Osteocyte (in vitro differentiated cells): ENCODE measurements around the gene CTXND1. TPM values are rescaled to one million over a fixed set of nuclear protein-coding genes. Genes with fewer than 3 reads are reported as not detected.

Experiments
- DNase-seq: peaks from one replicate; pipeline ENCODE4 v3.0.0; 2021; ENCODE audit warnings: mixed read lengths; ENCODE audit not compliant: unreplicated experiment; ENCODE audit errors: extremely low spot score
- H3K27ac Mint-ChIP-seq: one replicate; pipeline ENCODE4 v1.8.0; 2021; ENCODE audit warnings: mild to moderate bottlenecking, mixed read lengths; ENCODE audit not compliant: unreplicated experiment
- H3K27me3 Mint-ChIP-seq: one replicate; pipeline ENCODE4 v1.8.0; 2021; ENCODE audit warnings: mixed read lengths; ENCODE audit not compliant: unreplicated experiment
- H3K36me3 Mint-ChIP-seq: one replicate; pipeline ENCODE4 v1.8.0; 2021; ENCODE audit warnings: mixed read lengths; ENCODE audit not compliant: unreplicated experiment
- H3K4me1 Mint-ChIP-seq: one replicate; pipeline ENCODE4 v1.8.0; 2021; ENCODE audit warnings: mixed read lengths; ENCODE audit not compliant: unreplicated experiment
- H3K4me3 Mint-ChIP-seq: one replicate; pipeline ENCODE4 v1.8.0; 2021; ENCODE audit warnings: mild to moderate bottlenecking, moderate library complexity, mixed read lengths; ENCODE audit not compliant: unreplicated experiment
- H3K9me3 Mint-ChIP-seq: one replicate; pipeline ENCODE4 v1.8.0; 2021; ENCODE audit warnings: mixed read lengths; ENCODE audit not compliant: unreplicated experiment
- total RNA-seq: library from RNA; stranded (reverse); gene quantifications from 2 replicates; pipeline ENCODE4 v1.2.1, GENCODE V29; 2021
- TF ChIP-seq, protein P1 (sequence below): fragments of 200-600 bp; sonication (generic); IDR thresholded peaks from 2 replicates; pipeline ENCODE4 v1.5.0; 2021; ENCODE audit warnings: antibody characterized with exemption, mild to moderate bottlenecking, moderate library complexity

CTXND1 gene
- total RNA-seq, 1 donor from 2014 or later = 0.24 TPM

DNA sequence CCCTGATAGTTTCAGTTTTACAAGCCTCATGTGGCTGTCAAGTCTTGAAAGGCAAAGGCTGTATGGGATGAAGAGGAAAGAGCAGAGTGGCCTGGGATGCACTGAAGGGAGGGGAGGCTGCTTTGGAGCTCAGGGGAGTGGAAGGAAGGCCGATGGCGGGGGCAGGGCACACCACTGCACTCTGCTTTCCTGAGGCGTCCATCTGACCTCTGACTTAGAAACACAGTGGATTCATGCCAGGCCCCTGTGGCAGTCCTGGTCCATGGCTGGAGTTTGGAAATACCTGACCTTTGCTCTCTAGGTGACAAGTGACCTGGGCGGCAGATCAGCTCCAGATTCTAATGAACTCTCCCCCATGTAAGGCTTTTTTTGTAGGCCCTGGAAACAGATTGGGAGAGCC, 80.2 kb downstream of the CTXND1 start:
- TF ChIP-seq, protein P1, sequence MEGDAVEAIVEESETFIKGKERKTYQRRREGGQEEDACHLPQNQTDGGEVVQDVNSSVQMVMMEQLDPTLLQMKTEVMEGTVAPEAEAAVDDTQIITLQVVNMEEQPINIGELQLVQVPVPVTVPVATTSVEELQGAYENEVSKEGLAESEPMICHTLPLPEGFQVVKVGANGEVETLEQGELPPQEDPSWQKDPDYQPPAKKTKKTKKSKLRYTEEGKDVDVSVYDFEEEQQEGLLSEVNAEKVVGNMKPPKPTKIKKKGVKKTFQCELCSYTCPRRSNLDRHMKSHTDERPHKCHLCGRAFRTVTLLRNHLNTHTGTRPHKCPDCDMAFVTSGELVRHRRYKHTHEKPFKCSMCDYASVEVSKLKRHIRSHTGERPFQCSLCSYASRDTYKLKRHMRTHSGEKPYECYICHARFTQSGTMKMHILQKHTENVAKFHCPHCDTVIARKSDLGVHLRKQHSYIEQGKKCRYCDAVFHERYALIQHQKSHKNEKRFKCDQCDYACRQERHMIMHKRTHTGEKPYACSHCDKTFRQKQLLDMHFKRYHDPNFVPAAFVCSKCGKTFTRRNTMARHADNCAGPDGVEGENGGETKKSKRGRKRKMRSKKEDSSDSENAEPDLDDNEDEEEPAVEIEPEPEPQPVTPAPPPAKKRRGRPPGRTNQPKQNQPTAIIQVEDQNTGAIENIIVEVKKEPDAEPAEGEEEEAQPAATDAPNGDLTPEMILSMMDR = no peak
- Mint-ChIP-seq H3K27ac (no peak overlapping the region), H3K27me3 (no peaks in the 10 kb centered on the region), H3K36me3 (peaks cover 1% of the 10 kb centered on the region), H3K4me3 (no peak overlapping the region), H3K9me3 (no peaks in the 10 kb centered on the region), H3K4me1 (no peaks in the 10 kb centered on the region)
- no peak for DNase-seq

- Mint-ChIP-seq H3K4me3 (no peak overlapping the region), H3K27me3 (no peaks in the 10 kb centered on the region), H3K27ac (no peak overlapping the region), H3K9me3 (no peaks in the 10 kb centered on the region), H3K36me3 (peaks cover 1% of the 10 kb centered on the region), H3K4me1 (no peaks in the 10 kb centered on the region)
- DNase-seq = no peak
- TF ChIP-seq, protein P1 = no peak
Measured at GRCh38 chr15:80170596-80170995, 81.4 kb downstream of the CTXND1 start.

DNA sequence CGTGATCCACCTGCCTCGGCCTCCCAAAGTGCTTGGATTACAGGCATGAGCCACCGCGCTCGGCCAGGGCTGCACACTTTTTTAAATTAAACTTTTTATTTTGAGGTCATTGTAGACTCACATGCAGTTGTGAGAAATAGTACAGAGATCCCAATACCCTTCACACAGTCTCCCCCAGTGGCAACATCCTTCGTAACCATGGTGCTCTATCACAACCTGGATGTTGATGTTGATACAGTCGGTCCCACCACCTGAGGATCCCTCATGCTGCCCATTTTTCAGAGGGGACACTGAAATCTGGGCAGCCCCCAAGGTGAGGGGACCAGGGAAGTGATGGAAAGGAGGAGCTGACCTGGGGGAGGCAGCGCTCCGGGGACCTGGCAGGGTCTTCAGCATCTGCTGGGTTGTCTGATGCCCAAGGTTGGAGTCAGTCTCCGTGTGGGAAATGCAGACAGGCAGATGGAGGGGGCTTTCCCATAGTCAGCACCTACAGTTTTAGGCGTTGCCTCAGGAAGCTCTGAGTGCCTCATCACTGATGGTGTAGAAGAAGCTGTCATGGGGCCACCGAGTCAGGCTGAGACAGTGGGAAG, 82.2 kb downstream of the CTXND1 start:
- TF ChIP-seq, protein P1 = no peak
- Mint-ChIP-seq H3K36me3 (peaks cover 1% of the 10 kb centered on the region), H3K4me3 (no peak overlapping the region), H3K4me1 (no peaks in the 10 kb centered on the region), H3K27ac (no peak overlapping the region), H3K9me3 (no peaks in the 10 kb centered on the region), H3K27me3 (no peaks in the 10 kb centered on the region)
- DNase-seq = no peak

DNA sequence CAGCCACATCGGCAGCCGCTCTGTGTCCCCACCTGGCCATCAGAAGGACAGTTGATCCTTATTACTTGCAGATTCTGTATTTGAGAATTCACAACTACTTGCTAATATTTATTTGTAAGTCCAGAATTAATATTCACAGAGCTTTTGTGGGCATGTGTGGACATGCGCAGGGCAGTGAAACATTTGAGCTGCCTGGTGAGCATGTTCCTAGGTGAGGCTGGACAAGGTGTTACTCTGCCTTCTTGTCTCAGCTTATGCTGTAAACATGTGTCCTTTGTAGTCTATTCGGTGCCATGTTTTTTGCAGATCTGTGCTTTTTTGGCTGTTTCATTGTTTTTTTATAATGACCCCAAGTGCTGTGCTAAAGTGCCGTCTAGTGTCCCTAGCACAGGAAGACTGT, 83.6 kb downstream of the CTXND1 start:
- H3K27ac Mint-ChIP-seq = no peak overlapping the region

DNA sequence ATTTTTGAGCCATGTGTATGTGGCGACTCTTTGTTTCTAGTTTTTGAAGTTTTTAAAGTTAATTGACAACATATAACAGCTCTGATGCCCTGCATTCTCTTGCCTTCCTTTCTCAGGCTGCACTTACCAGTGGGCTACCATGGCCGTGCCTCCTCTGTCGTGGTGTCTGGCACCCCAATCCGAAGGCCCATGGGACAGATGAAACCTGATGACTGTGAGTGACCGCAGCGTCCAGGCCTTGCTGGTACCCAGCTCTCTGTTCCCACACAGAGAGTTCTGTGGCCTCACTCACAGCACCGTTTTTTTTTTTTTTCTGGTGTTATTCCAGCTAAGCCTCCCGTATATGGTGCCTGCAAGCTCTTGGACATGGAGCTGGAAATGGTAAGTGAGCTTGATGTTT, 84.1 kb downstream of the CTXND1 start:
- no peaks in the 10 kb centered on the region for H3K27me3 Mint-ChIP-seq

More for the DNA sequence above, 83.6 kb downstream of the CTXND1 start:
- no peaks in the 10 kb centered on the region for H3K27me3 Mint-ChIP-seq
- H3K9me3 Mint-ChIP-seq = no peaks in the 10 kb centered on the region
- H3K4me3 Mint-ChIP-seq = no peak overlapping the region
- no peak for DNase-seq
- TF ChIP-seq, protein P1 = no peak
- H3K36me3 Mint-ChIP-seq = peaks cover 1% of the 10 kb centered on the region
- no peaks in the 10 kb centered on the region for H3K4me1 Mint-ChIP-seq

More for the DNA sequence above, 84.1 kb downstream of the CTXND1 start:
- Mint-ChIP-seq H3K36me3 (peaks cover 3% of the 10 kb centered on the region), H3K4me3 (no peak overlapping the region), H3K4me1 (no peaks in the 10 kb centered on the region), H3K27ac (no peak overlapping the region), H3K9me3 (no peaks in the 10 kb centered on the region)
- TF ChIP-seq, protein P1 = no peak
- DNase-seq = no peak
